ENCODE measurements around the gene MACROD2.

DNA sequence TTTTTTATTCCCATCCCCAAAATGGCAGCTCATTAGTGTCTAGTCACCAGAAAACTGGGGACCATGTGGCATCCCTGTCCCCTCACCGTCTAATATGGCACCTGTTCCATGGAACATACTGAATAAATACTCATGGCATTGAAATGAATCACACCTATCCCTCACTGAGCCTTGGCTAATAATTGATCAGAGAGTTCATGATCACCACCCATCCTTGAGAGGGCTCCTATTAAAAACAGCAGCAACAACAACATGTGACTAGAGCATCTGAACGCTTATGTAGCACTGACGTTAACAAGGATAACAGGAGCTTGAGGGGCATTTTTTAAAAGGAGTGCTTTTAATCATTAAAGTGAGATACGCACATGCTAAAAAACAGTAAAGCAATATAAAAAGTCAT, 1453.7 kb downstream of the MACROD2 start:
- no peak for TF ChIP-seq EP300 (IDR thresholded peaks at IDR 0.05)
- no peak for TF ChIP-seq CTCF (IDR thresholded peaks at IDR 0.05)

Data from ovary (tissue), 3 donors.